Activated T-cell treated with anti-CD3 and anti-CD28 coated beads for 4 hours (primary cell): ENCODE measurements around the gene FHOD3.

ENCODE experiments used
- DNase-seq: peaks from one replicate; pipeline ENCODE4 v3.0.0-alpha.2; 2020

FHOD3 gene

GRCh38 chr18:36492604-36493329, 195.3 kb downstream of the FHOD3 start:
- no peak for DNase-seq

- DNase-seq, result no peak
Measured at GRCh38 chr18:36493349-36494159, 196.0 kb downstream of the FHOD3 start.

- no peak for DNase-seq
Measured at GRCh38 chr18:36494160-36494437, 196.6 kb downstream of the FHOD3 start.

GRCh38 chr18:36496022-36496421, 198.5 kb downstream of the FHOD3 start:
- no peak for DNase-seq

- DNase-seq, result no peak
Measured at GRCh38 chr18:36499938-36500337, 202.4 kb downstream of the FHOD3 start.

GRCh38 chr18:36501100-36501499, 203.6 kb downstream of the FHOD3 start:
- DNase-seq, result no peak

- DNase-seq, result no peak
Measured at GRCh38 chr18:36503477-36503876, 206.0 kb downstream of the FHOD3 start.

GRCh38 chr18:36504928-36505327, 207.4 kb downstream of the FHOD3 start:
- DNase-seq, result no peak

GRCh38 chr18:36505665-36506064, 208.2 kb downstream of the FHOD3 start:
- DNase-seq, result no peak

GRCh38 chr18:36509646-36510197, 212.2 kb downstream of the FHOD3 start:
- no peak for DNase-seq

- DNase-seq, result no peak
Measured at GRCh38 chr18:36511791-36512352, 214.4 kb downstream of the FHOD3 start.

GRCh38 chr18:36513556-36513955, 216.0 kb downstream of the FHOD3 start:
- DNase-seq, result no peak

GRCh38 chr18:36514778-36515177, 217.3 kb downstream of the FHOD3 start:
- no peak for DNase-seq

- no peak for DNase-seq
Measured at GRCh38 chr18:36516258-36516657, 218.7 kb downstream of the FHOD3 start.

GRCh38 chr18:36516726-36517125, 219.2 kb downstream of the FHOD3 start:
- no peak for DNase-seq

GRCh38 chr18:36518839-36519238, 221.3 kb downstream of the FHOD3 start:
- no peak for DNase-seq

GRCh38 chr18:36519358-36519757, 221.8 kb downstream of the FHOD3 start:
- no peak for DNase-seq

GRCh38 chr18:36522509-36522908, 225.0 kb downstream of the FHOD3 start:
- DNase-seq, result no peak

GRCh38 chr18:36525913-36526312, 228.4 kb downstream of the FHOD3 start:
- DNase-seq, result no peak

GRCh38 chr18:36526611-36527010, 229.1 kb downstream of the FHOD3 start:
- no peak for DNase-seq

- DNase-seq, result no peak
Measured at GRCh38 chr18:36527051-36527450, 229.5 kb downstream of the FHOD3 start.

GRCh38 chr18:36527740-36528455, 230.4 kb downstream of the FHOD3 start:
- no peak for DNase-seq

GRCh38 chr18:36529747-36530146, 232.2 kb downstream of the FHOD3 start:
- no peak for DNase-seq
